GOT3 (cell line): ENCODE data around the gene ELMOD1.

Experiments used
- DNase-seq: peaks from one replicate; lab custom pipeline; 2025; ENCODE audit warnings: mixed read lengths; lab: John Stamatoyannopoulos, UW

The ELMOD1 gene

DNA sequence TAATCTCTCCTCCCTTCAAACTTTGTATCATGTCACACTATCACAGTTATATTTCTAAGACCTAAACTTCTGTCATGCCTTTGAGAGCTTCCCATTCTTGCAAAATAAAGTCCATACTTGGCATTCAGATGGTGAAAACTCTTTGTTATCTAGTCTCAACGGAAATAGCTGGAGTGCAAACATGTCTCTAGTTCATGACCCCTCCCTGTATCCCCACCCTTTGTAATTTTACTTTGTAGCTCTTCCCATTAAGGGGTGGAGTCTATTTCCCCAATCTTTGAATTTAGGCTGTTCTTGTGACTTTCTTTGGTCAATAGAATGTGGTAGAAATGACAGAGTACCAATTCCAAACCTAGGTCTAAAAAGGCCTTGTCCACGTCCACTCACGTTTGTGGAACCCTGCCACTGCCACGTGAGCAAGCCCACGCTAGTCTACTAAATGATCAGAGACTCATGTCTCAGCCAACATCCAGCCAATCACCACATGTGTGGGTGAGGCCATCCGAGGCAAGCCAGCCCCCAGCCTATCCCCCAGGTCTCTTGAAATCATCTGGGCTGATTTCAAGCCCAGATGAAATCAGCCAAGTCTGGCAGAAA lies 97.5 kb downstream of the ELMOD1 start:
- DNase-seq: no peak

DNA sequence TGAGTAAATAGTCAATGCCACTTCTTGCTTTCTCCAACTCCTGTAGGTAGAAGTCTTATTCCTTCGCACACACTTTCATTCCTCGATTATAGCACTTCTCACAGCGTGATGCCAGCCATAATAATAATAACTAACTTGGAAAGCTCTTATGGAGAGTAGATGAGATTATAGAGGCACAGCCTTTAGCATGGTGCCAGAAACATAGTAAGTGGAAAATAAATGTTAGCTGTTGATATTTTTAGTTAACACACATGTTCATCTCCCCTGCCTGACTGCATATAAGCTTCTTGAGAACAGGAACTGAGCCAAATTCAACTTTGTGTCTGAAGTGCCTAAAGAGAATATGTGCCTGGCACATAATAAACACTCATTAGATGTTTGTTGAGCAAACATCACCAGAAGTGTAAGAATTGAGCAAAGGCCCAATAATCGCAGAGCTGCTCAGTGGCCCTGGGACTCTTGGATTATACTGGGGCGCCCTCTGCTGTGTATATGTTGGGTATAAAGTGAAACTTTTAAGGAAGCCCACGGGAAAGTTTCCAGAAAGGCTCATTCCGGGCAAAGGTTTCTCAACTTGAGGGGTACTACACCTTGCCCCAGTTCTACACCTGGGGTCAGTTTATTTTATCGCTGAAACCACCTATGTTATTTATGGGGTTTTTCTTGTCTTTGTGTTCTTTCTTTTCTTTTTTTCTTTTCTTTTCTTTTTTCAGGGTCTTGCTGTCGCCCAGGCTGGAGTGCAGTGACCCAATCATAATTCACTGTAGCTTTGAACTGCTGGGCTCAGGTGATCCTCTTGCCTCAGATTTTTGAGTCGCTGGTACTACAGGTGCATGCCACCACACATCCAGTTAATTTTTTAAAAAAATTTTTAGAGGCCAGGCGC lies 98.6 kb downstream of the ELMOD1 start:
- peak; percentile 9 for DNase-seq

DNA sequence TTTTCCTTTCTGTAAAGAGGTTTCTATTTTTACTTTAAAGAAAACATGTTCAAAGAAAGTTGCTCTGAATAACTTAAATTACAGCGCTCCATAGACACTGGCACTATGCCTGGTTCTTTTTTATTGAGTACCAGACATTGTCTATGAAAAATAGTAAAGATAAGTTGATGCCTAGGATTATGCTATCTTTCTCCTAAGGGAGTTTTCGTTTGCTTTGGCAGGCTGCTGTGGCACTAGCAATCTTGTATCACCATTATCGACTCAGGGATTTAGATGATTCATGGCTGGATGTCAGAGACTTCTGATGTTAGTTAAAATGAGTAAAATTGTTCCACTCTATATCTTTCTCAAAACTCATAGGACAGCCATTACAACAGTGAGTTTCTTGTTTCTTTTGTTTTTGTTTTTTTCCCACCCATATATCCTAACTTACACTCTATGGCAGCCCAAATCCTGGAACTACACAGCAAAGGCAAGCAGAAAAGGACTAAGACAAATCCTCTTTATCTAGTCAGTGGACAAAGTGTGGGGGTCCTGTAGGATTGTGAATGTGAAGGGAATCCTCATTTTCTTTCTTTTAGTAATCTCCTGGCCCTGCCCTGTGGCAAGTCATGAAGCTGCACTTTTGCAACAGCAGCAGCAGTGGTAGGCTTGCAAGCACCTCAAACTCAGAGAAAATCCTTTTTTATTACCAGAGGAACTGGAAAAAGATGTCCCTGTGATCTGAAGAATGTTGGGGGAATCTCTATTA lies 100.2 kb downstream of the ELMOD1 start:
- no peak for DNase-seq

- DNase-seq: no peak
Measured at GRCh38 chr11:107695446-107695845, 104.5 kb downstream of the ELMOD1 start.

- no peak for DNase-seq
Measured at GRCh38 chr11:107696140-107696539, 105.2 kb downstream of the ELMOD1 start.

GRCh38 chr11:107697291-107697690 lies 106.3 kb downstream of the ELMOD1 start:
- no peak for DNase-seq

DNA sequence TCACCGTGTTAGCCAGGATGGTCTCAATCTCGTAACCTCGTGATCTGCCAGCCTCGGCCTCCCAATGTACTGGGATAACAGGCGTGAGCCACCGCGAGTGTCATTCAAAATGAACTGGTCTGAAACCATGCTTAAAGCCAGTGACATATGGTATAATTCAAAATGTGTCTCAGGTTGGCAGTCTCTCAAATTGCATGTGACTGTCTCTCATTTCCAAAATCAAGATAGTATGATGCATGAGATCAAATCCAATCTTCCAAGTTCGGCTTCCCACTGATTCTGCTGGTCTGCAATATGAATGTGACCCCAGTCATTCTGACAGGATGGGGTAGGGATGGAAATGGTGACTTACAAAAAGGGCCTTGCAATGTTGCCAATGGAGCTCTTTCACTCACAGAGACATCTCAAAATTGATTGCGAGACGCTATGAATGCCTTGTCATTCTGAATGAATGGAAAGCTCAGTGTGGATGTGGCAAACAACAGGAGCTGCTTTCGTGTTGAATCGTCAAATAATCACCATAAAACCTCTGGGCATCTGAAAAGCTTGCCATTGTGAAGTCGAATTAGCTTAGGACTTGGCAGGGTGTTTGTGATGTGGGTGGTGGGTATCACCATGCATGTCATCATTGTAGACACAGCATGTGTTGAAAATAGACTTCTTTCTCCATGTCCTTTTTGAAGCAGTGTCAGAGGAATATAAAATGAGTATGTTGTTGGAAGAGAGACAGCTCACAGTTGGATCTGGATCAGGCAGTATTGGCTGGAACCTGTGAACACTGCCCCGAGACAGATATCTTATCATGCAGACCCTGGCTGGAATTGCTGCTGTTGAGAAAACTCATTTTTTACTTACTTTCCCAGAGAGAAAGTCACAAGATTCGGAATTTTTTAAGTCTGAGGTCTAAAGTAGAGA lies 108.7 kb downstream of the ELMOD1 start:
- DNase-seq: no peak

GRCh38 chr11:107702109-107702660 lies 111.2 kb downstream of the ELMOD1 start:
- no peak for DNase-seq

- no peak for DNase-seq
Measured at GRCh38 chr11:107702723-107703122, 111.8 kb downstream of the ELMOD1 start.

DNA sequence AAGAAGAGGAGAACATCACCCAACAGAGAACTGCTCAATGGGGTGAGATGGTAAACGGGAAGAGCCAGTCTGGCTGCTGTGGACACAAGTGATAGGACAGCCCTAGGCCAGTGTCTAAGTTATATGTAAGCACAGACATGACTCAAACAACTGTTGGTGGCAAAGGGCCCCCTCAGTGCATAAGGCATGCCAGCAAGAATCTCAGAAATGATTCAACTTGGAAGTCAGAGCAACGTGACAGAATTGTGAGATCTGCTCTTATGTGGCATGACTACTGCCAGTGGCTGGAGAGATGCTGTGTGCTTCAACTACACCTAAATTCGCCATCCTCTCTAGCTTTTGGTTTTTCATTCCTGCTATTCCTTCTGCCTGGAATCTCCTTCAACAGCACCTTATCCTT lies 113.5 kb downstream of the ELMOD1 start:
- DNase-seq: no peak

GRCh38 chr11:107705027-107705426 lies 114.1 kb downstream of the ELMOD1 start:
- no peak for DNase-seq

GRCh38 chr11:107706531-107706930 lies 115.6 kb downstream of the ELMOD1 start:
- no peak for DNase-seq

- no peak for DNase-seq
Measured at GRCh38 chr11:107707215-107707671, 116.3 kb downstream of the ELMOD1 start.

- no peak for DNase-seq
Measured at GRCh38 chr11:107707807-107708206, 116.9 kb downstream of the ELMOD1 start.

DNA sequence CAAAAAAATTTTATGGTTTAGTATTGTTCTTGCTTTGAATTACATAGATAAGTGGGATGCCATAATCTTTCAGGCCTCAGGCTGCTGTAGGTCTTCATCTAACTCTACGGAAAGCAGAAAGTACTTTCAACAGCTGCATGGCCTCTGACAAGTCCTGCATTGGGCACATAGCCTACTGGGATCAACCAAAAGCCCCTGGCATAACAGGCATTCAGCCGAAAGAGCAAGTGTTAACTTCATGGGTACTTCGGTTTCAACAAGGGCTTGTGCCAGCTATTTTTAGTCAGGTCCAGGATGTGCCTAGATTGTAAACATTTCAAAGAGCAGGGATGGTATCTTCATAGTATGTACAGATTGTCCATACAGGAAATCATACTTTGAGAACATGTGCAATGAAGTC lies 117.8 kb downstream of the ELMOD1 start:
- DNase-seq: no peak

DNA sequence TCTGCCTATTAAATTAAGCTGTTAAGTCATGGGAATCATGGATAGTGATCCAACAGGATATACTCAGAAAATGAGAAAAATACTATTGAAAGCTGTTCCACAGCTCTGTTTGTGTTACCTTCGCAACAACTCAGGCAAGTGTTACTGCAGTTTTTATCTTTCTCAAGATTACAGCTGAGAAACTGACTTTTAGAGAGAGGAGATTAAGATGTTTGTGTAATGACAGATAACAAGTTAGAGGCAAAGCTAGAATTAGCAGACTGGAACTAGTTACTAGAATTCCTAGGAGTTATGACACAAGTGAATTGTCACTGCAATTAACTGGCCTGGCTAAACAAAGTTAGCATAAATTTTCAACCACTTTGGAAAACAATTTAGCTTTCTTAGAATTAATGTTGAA lies 119.4 kb downstream of the ELMOD1 start:
- no peak for DNase-seq

DNA sequence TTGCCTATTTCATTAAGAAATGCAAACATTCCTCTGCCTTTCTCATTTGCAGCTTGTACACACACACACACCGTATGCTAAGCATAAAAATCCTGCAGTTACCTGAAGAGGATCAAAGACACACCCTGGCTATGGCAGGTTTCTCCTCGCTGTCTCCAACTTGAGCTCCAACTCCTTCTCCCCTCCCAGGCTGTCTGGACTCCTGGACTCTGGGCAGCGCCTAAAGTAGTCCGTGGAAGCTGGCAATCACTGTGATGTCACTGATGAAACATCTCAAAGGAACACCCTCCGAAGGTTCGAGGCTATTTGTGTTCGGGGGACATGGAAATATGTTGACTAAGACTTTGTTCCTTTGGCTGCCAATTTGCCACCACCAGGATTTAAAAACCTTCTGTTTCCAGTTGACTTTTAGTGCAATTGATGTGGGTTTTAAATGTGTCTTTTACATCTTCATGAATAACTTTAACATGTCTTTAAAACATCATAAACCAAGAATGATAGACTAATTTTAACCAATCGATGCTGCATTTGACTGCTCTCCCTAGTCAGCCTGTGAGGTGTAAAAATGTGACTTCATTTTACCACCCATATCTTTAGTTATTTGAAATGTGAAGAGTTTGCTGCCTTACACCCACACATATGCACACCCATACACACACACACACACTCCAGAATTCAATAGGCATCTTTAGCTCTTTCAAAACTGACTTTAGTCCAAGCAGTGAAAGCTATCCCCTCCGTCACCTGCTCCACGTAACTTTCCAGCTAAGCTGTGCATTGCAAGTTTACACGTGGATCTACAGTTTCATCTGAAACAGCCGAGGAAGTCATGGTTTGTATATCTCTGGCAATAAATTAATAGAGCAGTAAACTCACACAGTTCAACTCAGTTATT lies 121.2 kb downstream of the ELMOD1 start, which contains the start of gene SLN:
TSS of gene SLN (minus strand) at position 196 of the 895 bp plus-strand sequence.
- DNase-seq: no peak

GRCh38 chr11:107713009-107713408 lies 122.1 kb downstream of the ELMOD1 start:
- no peak for DNase-seq
